GM12864 (cell line): ENCODE data around the gene TMPRSS4.

Experiments used
- DNase-seq: peaks from one replicate; pipeline ENCODE4 v3.0.0-alpha.2; 2011; ENCODE audit warnings: low read depth
- H3K4me3 ChIP-seq: 2 replicates; pipeline ENCODE4 v1.5.1; 2011; ENCODE audit warnings: mild to moderate bottlenecking, low read depth, low read length, control low read depth
- CTCF ChIP-seq: IDR thresholded peaks from 2 replicates; pipeline ENCODE4 v1.5.1; 2011; ENCODE audit warnings: low read depth, mild to moderate bottlenecking, moderate library complexity, low read length, control low read depth, inconsistent platforms; ENCODE audit errors: missing control alignments

Gene TMPRSS4

GRCh38 chr11:118076754-118077281 lies at the start of gene TMPRSS4:
Gene TMPRSS4, plus strand, starts transcription at chr11:118077078. Its CDS starts 225 bp downstream, at chr11:118077303.
- no peak for DNase-seq
- H3K4me3 ChIP-seq = no peak within 1 kb of the TSS
- no peak for TF ChIP-seq CTCF

- no peak for TF ChIP-seq CTCF
- no peak for DNase-seq
Measured at GRCh38 chr11:118027694-118028093, 49.2 kb upstream of the TMPRSS4 start.

GRCh38 chr11:118028626-118029025 lies 48.3 kb upstream of the TMPRSS4 start:
- no peak for TF ChIP-seq CTCF
- H3K4me3 ChIP-seq = no peak overlapping the region
- DNase-seq = no peak

More at GRCh38 chr11:118027694-118028093, 49.2 kb upstream of the TMPRSS4 start:
- no peak overlapping the region for H3K4me3 ChIP-seq

- DNase-seq = no peak
- H3K4me3 ChIP-seq = no peak overlapping the region
- no peak for TF ChIP-seq CTCF
Measured at GRCh38 chr11:118033443-118033842, 43.4 kb upstream of the TMPRSS4 start.

- no peak overlapping the region for H3K4me3 ChIP-seq
- no peak for TF ChIP-seq CTCF
- DNase-seq = no peak
Measured at GRCh38 chr11:118042141-118042540, 34.7 kb upstream of the TMPRSS4 start.

- no peak overlapping the region for H3K4me3 ChIP-seq
- no peak for TF ChIP-seq CTCF
- DNase-seq = no peak
Measured at GRCh38 chr11:118042796-118043195, 34.1 kb upstream of the TMPRSS4 start.

- DNase-seq = no peak
- H3K4me3 ChIP-seq = no peak overlapping the region
- TF ChIP-seq CTCF = no peak
Measured at GRCh38 chr11:118045191-118045590, 31.7 kb upstream of the TMPRSS4 start.
